HFFc6 (cell line): ENCODE data around the gene SV2B. TPM values are rescaled to one million over a fixed set of nuclear protein-coding genes. Genes with fewer than 3 reads are reported as not detected.
"Not testable (repeated sequence)": the region's sequence is repeated elsewhere in the genome, so short reads cannot be mapped to it uniquely, and the experiment has no call there.

ENCODE experiments used
- DNase-seq: peaks from one replicate; pipeline ENCODE4 v3.0.0-alpha.2; 2018
- H3K27ac Mint-ChIP-seq: 2 replicates; pipeline ENCODE4 v1.8.0; 2020; ENCODE audit warnings: mild to moderate bottlenecking, mixed read lengths
- H3K27me3 Mint-ChIP-seq: 2 replicates; pipeline ENCODE4 v1.8.0; 2021; ENCODE audit warnings: mild to moderate bottlenecking, moderate library complexity, mixed read lengths; ENCODE audit not compliant: insufficient read depth
- H3K36me3 Mint-ChIP-seq: 2 replicates; pipeline ENCODE4 v1.8.0; 2021; ENCODE audit warnings: low read depth, mixed read lengths
- H3K4me1 Mint-ChIP-seq: 2 replicates; pipeline ENCODE4 v1.8.0; 2020; ENCODE audit warnings: low read depth, mixed read lengths
- H3K4me3 Mint-ChIP-seq: 2 replicates; pipeline ENCODE4 v1.8.0; 2020; ENCODE audit warnings: mild to moderate bottlenecking, moderate library complexity, mixed read lengths
- H3K9me3 Mint-ChIP-seq: 2 replicates; pipeline ENCODE4 v1.8.0; 2020; ENCODE audit warnings: mild to moderate bottlenecking, mixed read lengths
- CTCF ChIP-seq: fragments of 200-600 bp; sonication (generic); IDR thresholded peaks from 2 replicates; pipeline ENCODE4 v1.5.0; 2021; ENCODE audit warnings: antibody characterized with exemption, mild to moderate bottlenecking
- total RNA-seq, 6 experiments: library from RNA; stranded (reverse); fragmentation: NEBNext Ultra II Directional; extraction: Animal tissue kit (Norgen Biotek cat#: 25700); gene quantifications; 2 replicates in 1 of 6; 3 replicates in 5 of 6; pipeline ENCODE4 v1.2.3, GENCODE V29; 2021

Gene SV2B
- total RNA-seq, 6 experiments from 2014 or later, result not detected

- Mint-ChIP-seq H3K27ac (no peak overlapping the region), H3K4me3 (no peak overlapping the region), H3K4me1 (peaks cover 2% of the 10 kb centered on the region; the same call in 1 of the 2 replicates), H3K27me3 (peaks cover 6% of the 10 kb centered on the region), H3K9me3 (no peaks in the 10 kb centered on the region), H3K36me3 (no peaks in the 10 kb centered on the region)
- no peak for TF ChIP-seq CTCF
- no peak for DNase-seq
Observed at GRCh38 chr15:91072161-91072560, 27.9 kb upstream of the SV2B start.

GRCh38 chr15:91073077-91073476 is 27.0 kb upstream of the SV2B start:
- TF ChIP-seq CTCF, result no peak
- Mint-ChIP-seq H3K9me3 (no peaks in the 10 kb centered on the region), H3K27ac (no peak overlapping the region), H3K27me3 (peaks cover 9% of the 10 kb centered on the region), H3K36me3 (no peaks in the 10 kb centered on the region), H3K4me1 (no peaks in the 10 kb centered on the region), H3K4me3 (no peak overlapping the region)
- no peak for DNase-seq

- H3K36me3 Mint-ChIP-seq, result no peaks in the 10 kb centered on the region
- TF ChIP-seq CTCF, result no peak
- no peaks in the 10 kb centered on the region for H3K9me3 Mint-ChIP-seq
- no peak for DNase-seq
- no peak overlapping the region for H3K4me3 Mint-ChIP-seq
- no peaks in the 10 kb centered on the region for H3K4me1 Mint-ChIP-seq
- no peak overlapping the region for H3K27ac Mint-ChIP-seq
- peaks cover 9% of the 10 kb centered on the region for H3K27me3 Mint-ChIP-seq
Observed at GRCh38 chr15:91073768-91074167, 26.3 kb upstream of the SV2B start.

- TF ChIP-seq CTCF, result no peak
- DNase-seq, result no peak
- no peaks in the 10 kb centered on the region for H3K36me3 Mint-ChIP-seq
- no peak overlapping the region for H3K27ac Mint-ChIP-seq
- no peak overlapping the region for H3K4me3 Mint-ChIP-seq
- H3K4me1 Mint-ChIP-seq, result no peaks in the 10 kb centered on the region
- H3K9me3 Mint-ChIP-seq, result no peaks in the 10 kb centered on the region; the same call in 1 of the 2 replicates
- peaks cover 4% of the 10 kb centered on the region for H3K27me3 Mint-ChIP-seq
Observed at GRCh38 chr15:91075739-91076138, 24.3 kb upstream of the SV2B start.

GRCh38 chr15:91077029-91077428 is 23.0 kb upstream of the SV2B start:
- Mint-ChIP-seq H3K9me3 (no peaks in the 10 kb centered on the region; the same call in 1 of the 2 replicates), H3K4me1 (no peaks in the 10 kb centered on the region), H3K4me3 (no peak overlapping the region), H3K27ac (no peak overlapping the region), H3K36me3 (no peaks in the 10 kb centered on the region), H3K27me3 (peaks cover 4% of the 10 kb centered on the region)
- no peak for DNase-seq
- no peak for TF ChIP-seq CTCF

- not testable (repeated sequence) for H3K27me3 Mint-ChIP-seq, H3K36me3 Mint-ChIP-seq, DNase-seq, H3K9me3 Mint-ChIP-seq, H3K4me1 Mint-ChIP-seq, H3K4me3 Mint-ChIP-seq, H3K27ac Mint-ChIP-seq
Observed at GRCh38 chr15:91093866-91094265, 6.2 kb upstream of the SV2B start.
